ENCODE measurements around the gene TSPAN2.
A peak's percentile ranks its signal among the peaks of the same experiment; 100 is the strongest.

TSPAN2 gene

DNA sequence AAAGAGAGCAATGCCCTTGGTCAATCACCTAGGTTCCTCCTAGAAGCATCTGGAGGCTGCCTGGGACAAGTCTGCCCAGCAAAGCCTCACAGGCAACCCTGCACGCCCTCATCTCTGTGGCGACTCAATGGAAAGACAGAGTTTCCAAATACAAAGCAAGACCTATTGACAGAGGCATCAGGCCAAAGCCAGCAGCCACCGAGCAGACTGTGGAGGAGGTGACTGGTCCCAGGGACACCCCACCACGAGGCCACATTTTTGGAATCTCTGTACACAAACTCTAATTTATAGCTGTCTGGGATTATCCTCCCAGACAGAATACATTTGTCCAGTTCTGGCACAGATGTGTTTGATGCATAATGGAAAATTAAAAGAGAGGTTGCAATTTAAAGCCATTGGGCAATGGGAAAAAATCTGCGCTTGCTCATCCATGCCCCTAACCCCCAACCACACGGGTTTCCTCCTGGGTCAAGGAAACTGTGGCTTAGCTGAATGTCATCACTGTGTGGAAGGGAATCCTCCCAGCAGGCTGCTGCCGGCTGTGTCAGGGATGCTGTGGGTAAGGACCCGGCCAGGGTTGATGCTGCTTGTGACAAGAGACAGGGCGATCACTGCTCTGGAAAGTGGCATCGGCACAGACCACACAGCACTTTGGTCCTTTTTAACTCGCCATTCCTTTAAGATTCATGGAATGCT is 14.3 kb downstream of the TSPAN2 start:
- no peak for DNase-seq (ENCODE audit: low read depth)

DNA sequence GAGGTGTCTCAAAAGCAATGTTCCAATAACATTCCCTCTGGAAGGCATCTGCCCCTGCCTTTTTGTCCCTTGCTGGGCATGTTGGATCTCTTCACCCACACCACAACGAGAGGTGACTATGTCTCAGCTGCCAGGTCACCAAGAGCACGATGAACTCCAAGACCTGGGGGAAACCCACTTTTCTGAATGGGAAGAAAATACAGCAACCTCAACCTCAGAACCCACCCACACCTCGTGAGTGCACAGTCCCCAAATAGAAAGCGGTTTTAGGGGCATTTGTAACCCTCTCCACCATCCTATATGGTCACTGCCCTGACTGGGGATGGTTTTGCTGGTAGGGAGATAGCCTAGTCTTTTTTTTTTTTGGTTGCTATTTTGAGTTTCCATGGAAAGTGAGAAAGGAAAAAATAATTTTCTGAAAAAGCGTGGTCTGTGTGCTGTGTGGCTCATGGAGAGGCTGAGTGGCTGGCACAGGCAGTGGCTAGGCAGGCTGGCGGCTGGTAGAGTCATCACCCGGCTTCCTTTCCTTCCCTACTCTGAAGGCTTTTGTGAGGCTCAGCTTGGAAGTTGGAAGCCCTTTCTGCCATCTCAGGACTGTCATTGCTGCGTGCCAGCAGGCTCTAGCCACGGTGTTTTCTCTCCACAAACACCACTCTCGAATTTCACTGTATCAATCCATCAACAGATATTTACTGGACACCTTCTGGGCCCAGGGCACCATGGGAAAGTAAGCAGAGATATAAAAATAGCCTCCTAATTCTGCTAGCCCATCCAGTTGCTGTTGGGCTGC is 15.8 kb downstream of the TSPAN2 start:
- DNase-seq (ENCODE audit: low read depth): no peak

DNA sequence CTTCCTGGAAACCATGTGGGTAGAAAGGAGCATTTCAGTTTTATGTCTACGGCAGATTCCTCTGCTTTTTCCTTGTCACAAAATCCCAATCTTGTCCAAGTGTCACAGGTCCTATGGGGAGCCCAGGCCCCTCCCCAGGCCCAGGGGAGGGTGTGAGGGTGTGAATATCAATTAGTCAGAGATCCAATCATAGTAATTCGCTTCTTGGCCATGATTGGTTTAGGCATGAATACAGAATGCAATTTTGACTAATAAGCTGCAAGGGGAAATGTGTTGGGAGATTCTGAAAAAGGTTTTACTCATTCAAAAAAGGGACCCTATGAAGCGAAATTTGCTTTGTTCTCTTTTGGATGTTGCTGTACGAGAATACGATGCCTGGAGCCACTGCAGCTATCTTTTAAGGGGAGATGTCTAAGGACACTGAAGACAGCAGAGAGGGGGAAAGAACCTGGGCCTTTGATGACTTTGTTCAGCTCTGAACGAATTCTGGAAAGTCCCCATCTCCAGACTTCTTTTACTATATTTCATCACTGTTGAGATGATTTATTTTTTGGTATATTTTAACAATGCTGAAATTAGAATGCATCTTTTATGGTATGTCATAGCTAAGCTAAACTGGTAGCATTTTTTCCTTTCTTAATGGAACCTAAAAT is 18.2 kb downstream of the TSPAN2 start:
- no peak for DNase-seq (ENCODE audit: low read depth)

DNA sequence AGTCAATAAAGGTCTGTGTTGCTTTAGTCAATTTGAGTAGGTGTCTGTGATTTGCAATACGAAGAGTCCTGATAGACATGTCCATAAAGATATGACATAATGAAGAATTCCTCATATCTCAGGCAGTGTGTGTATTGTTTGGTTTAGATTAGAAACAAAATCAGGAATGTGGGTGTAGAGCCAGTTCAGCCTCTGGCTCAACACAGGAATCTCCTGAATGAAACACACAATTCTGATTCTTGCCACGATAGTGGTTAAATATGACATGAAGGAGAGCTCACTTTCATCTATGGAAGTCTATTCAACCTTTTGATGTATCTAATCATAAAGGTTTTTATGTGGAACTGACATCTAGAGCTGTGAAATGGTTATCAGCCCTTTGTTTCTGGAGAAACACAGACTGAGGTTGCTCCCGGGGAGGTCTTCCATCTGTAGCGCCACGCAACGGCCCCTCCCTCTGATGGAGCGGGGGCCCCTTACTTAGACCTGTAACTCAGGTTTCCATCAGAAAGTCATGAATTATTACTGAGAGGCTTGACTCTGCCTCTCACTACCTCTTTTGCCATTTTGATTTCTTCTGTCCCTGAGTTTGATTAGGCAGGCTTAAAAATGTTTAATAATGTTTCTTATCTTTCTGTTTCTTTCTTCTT is 19.5 kb downstream of the TSPAN2 start:
- peak; percentile 42 for DNase-seq (ENCODE audit: low read depth)

DNA sequence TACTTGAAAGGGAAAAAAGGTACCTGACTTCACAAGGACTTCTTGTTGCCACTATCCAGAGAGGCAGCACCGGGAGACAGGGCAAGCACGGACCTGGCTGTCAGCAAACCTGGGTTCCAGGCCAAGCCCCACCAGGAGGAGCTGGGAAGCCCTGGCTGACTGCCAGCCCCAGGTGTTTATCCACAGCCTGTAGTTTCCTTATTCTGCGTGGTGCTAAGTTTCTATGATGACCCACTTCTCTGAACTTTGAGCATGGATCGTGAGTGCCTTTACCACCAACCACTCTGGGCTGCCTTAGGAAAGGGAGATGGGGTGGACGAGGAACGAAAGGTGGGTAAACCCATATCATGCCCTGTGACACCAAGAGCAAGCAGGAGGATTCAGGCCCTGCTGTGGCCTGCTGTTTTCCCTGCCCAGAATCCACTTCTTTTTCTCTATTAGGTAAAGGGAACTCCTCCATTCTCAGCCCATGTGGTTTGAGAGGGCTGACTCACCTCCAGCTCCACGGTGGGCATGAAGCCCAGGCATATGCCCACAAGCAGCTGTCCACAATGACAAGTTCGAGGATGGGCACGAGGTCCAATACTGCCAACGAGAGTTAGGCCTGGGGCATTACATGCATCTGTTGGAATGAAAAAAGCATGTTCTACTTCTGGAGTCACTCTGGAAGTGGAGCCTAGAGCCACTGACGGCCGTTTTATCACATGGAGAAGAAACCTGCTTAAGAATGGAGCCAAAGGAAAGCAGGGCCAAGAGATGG is 20.3 kb downstream of the TSPAN2 start:
- no peak for DNase-seq (ENCODE audit: low read depth)

DNA sequence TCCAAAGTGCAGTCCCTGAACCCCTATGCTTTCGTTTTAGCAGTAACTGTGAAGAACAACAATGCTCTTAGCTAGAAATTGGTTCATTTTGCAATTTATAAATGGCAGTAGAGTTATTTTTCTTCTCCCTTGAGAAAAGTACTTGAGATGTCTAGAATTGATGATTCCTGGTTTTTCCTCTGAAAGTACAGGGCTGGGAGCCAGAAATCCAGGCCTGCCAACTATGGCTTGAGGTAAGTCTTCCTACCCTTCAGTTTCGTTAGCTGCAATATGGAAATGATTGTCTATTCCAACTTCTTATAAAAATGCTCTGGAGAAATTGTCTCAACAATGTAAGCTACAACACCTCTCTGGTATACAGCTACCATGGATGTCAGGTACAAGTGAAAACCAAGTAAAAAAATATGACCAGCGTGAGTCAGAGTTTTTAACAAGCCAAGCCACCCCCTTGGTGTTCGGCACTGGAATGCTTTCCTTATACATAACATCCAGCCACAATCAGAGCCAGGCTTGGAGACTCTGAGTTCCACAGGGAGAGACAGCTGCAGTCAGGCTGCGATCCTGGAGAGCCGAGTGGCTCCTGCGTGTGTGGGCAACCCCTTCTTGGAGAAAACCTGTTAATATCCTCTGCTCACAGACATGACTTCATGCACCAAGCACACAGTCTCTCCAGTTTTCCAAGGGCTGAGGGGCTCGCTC is 22.0 kb downstream of the TSPAN2 start:
- peak; percentile 30 for DNase-seq (ENCODE audit: low read depth)

DNA sequence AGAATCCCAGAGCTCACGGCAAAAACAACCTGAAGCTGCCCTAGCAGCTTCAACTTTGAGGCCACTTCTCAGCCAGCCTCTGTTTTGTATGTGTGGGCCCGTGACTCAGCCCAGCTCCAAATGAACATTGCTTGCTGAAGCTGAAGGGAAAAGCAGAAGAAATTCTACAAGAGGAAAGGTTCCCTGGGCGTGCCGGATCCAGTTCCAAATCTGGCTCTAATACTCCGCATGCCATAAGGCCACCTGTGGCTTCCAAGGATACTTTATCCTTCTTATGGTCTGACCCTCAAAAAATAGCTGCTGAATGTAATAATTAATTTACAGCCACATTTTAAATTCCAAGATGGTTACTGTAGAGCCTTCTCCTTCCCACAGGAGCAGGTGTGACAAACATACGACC is 24.3 kb downstream of the TSPAN2 start:
- no peak for DNase-seq (ENCODE audit: low read depth)

DNA sequence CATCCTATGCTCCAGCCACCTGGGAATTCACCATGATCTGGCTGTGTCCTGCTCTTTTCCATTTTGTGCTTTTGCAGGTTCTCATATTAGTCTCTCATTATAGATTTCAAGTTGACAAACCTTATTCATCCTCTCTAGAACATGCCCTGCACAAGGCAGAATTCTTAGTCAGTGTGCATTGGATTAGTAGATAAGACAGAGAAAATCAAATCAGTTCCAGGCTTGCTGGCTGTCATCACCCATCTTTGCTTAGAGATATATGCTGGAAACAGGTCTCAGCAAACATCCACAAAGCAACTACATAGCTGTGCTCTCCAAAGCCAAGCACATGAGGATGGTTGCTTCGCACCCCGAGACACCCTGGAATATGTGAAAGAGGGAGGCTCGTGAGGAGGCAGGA is 24.8 kb downstream of the TSPAN2 start:
- DNase-seq (ENCODE audit: low read depth): no peak

DNA sequence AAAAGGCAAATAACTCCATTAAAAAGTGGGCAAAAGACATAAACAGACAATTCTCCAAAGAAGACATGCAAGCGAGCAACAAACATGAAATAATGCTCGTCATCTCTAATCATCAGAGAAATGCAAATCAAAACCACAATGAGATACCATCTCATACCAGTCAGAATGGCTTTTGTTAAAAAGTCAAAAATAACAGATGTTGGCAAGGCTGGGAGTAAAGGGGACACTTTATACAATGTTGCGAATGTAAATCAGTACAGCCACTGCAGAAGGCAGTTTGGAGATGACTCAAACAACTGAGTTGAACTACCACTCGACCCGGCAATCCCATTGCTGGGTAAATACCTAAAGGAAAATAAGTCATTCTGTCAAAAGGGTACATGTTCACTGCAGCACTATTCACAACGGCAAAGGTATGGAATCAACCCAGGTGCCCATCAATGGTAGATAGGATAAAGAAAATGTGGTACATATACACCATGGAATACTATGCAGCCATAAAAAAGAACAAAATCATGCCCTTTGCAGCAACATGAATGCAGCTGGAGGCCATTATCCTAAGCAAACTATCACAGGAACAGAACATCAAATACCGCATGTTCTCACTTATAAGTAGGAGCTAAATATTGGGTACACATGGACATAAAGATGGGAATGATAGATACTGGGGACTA is 25.9 kb downstream of the TSPAN2 start:
- no peak for DNase-seq (ENCODE audit: low read depth)

DNA sequence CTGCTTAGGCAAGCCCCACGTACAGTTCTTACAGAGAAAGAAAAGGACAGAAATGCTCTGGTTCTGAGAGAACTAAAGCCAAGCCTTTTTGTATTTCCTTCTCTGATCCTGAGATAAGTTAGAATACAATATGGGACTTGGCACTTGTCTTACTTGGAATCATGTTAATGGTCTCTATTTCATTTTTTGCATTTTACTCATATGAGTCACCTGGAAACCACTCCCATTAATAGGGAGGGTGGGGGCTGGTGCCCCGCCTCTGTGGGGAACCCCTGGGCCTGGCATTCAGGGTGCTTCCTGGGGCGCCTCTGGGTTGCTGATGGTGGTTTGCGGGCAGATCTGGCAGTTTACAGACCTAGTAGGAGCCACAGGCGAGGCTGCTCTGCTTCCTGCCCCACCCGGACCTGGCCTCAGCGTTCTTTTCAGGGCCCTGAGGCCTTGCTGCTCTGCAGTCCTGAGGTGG is 26.7 kb downstream of the TSPAN2 start:
- DNase-seq (ENCODE audit: low read depth): no peak

DNA sequence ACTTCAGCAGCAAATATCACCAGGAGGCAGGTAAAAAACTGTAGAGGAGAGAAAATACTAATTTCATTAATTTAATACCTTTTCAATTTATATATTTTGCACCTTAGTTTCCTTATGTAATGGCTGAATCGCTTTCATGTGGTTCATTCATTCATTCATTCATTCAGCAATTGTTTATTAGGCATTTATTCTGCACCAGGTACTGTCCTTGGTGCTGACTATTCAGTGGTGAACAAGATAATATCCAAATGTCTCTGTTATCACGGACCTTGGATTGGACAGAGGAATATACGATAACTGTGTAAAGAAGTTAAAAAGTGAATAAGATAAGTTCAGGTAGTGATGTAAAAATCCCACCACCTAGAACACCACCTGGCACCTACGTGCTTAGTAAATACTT is 28.8 kb downstream of the TSPAN2 start:
- DNase-seq (ENCODE audit: low read depth): no peak

DNA sequence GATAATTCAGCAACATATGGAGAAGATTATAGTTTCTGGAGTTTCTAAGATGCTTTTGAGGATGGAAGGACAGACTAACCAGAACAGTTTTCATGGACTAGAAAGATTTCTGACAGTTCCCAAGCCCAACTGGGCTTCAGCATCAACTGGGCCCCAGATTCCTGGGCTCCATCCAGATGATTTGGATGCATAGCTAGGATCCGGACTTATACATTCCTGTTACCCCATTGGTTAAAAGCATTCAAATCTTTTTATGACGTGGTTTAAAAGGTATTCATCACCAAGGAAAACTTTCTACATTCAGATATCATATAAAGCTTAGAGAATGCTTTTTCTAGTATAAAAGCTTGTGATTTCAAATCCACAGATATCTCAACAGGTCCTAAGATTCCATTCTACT is 30.0 kb downstream of the TSPAN2 start:
- DNase-seq (ENCODE audit: low read depth): no peak

DNA sequence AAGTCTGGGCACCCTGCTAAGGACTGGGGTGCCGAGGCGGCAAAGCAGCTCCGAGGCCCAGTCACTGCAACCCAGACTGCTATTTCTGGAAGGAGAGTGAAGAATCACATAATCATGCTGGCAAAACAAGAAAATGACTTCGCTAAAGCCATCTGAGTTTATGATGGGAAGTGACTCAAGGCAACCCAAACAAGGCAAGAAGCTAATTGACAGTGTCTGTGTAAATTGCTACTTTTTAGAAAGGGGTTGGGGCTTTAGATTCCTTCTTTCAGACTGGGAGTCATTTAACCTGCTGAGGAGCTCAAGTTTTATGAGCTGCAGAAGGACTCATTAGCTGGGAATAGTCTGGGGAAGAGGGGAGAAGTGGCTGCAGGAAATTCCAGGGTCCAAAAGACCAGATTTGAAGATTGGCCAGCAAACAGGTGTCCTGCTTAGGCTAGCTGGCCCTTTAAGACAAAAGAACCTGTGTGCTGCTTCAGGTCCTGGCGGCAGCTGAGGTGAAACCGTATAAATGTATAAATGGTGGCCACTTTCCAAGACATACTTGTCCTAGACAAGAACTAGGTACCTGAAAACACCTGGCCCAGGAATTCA is 31.5 kb downstream of the TSPAN2 start:
- DNase-seq (ENCODE audit: low read depth): no peak

DNA sequence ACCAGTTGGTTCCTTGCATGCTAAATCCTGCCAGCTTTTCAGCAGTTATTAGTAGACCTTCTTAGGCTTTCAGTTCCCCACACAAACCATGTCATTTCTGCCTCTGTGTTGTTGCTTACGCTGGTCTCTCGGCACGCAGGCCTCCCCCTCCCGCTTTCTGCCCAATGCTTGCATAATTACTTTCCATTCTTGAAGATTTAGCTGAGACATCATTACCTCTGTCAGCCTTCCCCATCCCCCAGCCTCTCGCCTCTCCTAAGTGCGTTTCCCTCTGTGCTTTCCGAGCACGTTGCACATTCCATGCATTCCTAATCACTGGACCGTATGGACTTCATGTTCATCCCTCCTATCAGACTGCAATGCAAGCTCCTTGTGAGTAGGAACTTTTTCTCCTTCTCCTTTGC is 32.9 kb downstream of the TSPAN2 start:
- peak; percentile 55 for DNase-seq (ENCODE audit: low read depth)

DNA sequence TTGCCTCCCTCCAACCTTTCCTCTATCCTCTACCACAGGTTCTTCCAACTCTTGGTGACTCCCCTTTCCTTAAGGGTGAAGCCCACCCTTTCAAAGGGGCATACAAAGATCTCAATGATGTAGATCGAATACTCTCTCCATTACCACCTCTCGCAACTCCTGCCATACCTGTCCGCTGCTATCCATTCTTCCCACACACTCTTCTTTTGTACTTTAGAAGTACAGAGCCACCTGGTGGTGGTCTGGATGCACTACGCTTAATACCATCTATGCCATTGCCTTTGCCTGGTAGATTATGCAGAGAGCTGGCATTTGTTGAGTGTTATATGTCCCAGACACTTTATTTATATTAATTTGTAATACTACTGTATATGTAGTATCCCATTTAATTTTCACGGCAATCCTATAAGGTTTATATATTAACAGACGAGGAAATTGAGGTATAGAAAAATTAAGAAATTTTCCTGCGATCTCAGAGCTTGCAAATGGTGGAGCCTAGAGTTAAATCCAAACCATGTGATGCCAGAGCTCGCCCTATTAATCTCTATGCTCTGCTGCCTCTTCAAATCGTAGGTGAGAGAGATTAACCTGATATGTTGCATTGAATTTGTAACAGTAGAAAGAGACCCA is 36.7 kb downstream of the TSPAN2 start:
- DNase-seq (ENCODE audit: low read depth): no peak

DNA sequence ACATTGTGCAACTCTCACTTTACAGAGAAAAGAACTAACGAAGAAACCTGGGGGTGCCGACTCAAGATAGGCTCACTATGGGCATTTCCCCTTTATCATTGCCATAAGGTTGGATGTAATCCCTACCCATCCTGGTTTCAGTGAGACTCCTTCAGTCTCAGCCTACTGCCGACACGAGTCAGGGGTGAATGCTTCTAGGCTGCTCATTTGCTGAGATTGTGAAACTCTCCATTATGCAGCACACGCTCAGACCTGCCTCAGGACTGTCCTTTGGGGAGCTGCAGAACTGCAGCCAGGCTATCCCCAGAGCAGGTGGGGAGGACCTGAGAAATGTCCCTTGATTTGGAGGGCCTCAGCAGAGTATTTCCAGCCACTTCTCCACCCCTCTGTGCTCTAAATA is 37.5 kb downstream of the TSPAN2 start:
- DNase-seq (ENCODE audit: low read depth): no peak

DNA sequence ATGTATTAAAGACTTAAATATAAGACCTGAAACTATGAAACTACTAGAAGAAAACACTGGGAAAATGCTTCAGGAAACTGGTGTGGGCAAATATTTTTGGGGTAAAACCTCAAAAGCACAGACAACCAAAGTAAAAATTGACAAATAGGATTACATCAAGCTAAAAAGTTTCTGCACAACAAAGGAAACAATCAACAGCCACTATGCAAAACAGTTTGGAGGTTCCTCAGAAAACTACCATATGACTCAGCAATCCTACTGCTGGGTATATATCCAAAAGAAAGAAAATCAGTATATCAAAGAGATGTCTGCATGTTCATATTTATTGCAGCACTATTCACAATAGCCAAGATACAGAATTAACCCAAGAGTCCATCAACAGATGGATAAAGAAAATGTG is 42.6 kb downstream of the TSPAN2 start:
- no peak for DNase-seq (ENCODE audit: low read depth)

DNA sequence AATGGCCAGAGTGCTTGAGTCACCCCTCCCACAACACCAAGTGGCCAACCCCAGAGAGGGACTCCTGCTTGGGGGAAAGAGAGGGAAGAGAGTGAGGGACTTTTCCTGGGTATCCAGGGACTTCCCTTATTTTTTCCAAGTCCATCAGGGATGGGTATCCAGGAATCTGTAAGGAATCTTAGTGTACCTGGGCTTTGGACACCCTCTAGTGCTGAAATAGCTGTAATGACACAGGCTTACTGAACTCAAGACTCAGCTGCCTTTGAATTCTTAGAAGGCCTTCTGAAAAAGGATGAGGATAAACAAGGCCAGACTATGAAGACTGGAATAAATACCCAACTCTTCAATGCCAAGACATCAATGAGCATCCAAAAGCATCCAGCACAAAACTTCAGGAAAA is 47.6 kb downstream of the TSPAN2 start:
- DNase-seq (ENCODE audit: low read depth): no peak

DNA sequence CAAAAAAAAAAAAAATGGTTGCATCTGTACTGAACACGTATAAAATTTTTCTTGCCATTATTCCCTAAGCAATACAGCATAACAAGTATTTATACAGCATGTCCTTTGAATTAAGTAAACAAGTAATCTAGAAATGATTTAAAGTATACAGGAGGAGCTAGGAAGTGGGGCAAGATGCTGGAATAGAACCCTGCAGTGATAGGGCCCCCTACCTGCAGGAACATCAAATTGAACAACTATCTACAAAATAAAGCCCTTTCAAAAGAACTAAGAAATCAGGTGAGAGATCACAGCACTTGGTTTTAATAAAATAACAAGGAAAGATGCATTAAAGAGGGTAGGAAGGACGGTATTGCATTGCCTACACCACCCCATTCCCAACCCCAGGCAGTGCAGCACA is 48.8 kb downstream of the TSPAN2 start:
- no peak for DNase-seq (ENCODE audit: low read depth)
